ENCODE data around the gene ZC2HC1C. TPM values are rescaled to one million over a fixed set of nuclear protein-coding genes. Genes with fewer than 3 reads are reported as not detected.

Gene ZC2HC1C
- total and polyA plus RNA-seq, 10 of the 15 experiments (the other 5 are each of a cell fraction or from before 2014, with no cell fraction given) = 0.92 to 3.7 (median 1.6) TPM

GRCh38 chr14:75063491-75064204 lies 5.8 kb upstream of the ZC2HC1C start, which contains the start of gene ACYP1 (continued):
- TF ChIP-seq YY1 (IDR thresholded peaks at IDR 0.05; ENCODE audit: low read depth, low read length) (0 out of 2 replicates have a peak, but pooled peaks have one; percentile 31), GABPA (IDR thresholded peaks at IDR 0.05; ENCODE audit: low read depth) (peak; percentile 70), IRF4 (IDR thresholded peaks at IDR 0.05; ENCODE audit: low read depth, low read length) (no peak), STAT3 (IDR thresholded peaks at IDR 0.05; ENCODE audit: low read depth, low read length) (no peak), WRNIP1 (IDR thresholded peaks at IDR 0.05; ENCODE audit: borderline replicate concordance, low read depth, low read length) (no peak), RAD51 (IDR thresholded peaks at IDR 0.05) (no peak), ATF2 (IDR thresholded peaks at IDR 0.05; ENCODE audit: low read length) (no peak), ZNF384 (IDR thresholded peaks at IDR 0.05; ENCODE audit: borderline replicate concordance, low read depth, low read length) (no peak), LARP7 (IDR thresholded peaks at IDR 0.05) (0 out of 2 replicates have a peak, but pooled peaks have one; percentile 21), PAX8 (IDR thresholded peaks at IDR 0.05) (no peak), BACH1 (IDR thresholded peaks at IDR 0.05; ENCODE audit: borderline replicate concordance) (no peak), KLF5 (IDR thresholded peaks at IDR 0.05; ENCODE audit: partially characterized antibody) (no peak), MXI1 (IDR thresholded peaks at IDR 0.05; ENCODE audit: low read depth, low read length) (peak; percentile 79; the same call in 1 of the 2 replicates), NFXL1 (IDR thresholded peaks at IDR 0.05; ENCODE audit: borderline replicate concordance) (no peak), BCLAF1 (IDR thresholded peaks at IDR 0.05) (no peak), MAX (IDR thresholded peaks at IDR 0.05; ENCODE audit: low read depth, low read length) (peak; percentile 53), PBX3 (IDR thresholded peaks at IDR 0.05; ENCODE audit: insufficient replicate concordance, low read depth, low read length) (peak; percentile 99), NFYB (IDR thresholded peaks at IDR 0.05; ENCODE audit: insufficient read depth, low read depth, low read length) (peak; percentile 98), NR2F1 (conservative IDR thresholded peaks at IDR 0.05) (peak; percentile 32; the same call in 1 of the 2 replicates), CBX3 (IDR thresholded peaks at IDR 0.05; ENCODE audit: borderline replicate concordance, low read depth) (no peak), RFX5 (IDR thresholded peaks at IDR 0.05; ENCODE audit: low read depth, low read length) (no peak), ZSCAN29 (IDR thresholded peaks at IDR 0.05) (no peak), EZH2 (IDR thresholded peaks at IDR 0.05; ENCODE audit: borderline replicate concordance, control insufficient read depth, low read depth, low read length) (no peak)

Measured in GM12878 (cell line).